Activated CD8-positive, alpha-beta memory T cell treated with anti-CD3 and anti-CD28 coated beads for 1 hour (primary cell): Measurements from ENCODE around the gene AZIN2.
"Not testable (repeated sequence)": the region's sequence is repeated elsewhere in the genome, so short reads cannot be mapped to it uniquely, and the experiment has no call there.

Experiments
- DNase-seq, 2 donors: peaks; one replicate each; pipeline ENCODE4 v3.0.0-alpha.2; 2020; ENCODE audit warnings: low read depth in 1 of 2; ENCODE audit errors: extremely low read depth in 1 of 2

The AZIN2 gene

GRCh38 chr1:33126411-33127000 lies 45.6 kb downstream of the AZIN2 start:
- no peak for DNase-seq

- peak; percentile 97 to 98 for DNase-seq
Measured at GRCh38 chr1:33127001-33127823, 46.3 kb downstream of the AZIN2 start.

GRCh38 chr1:33128781-33129180 lies 47.8 kb downstream of the AZIN2 start:
- no peak for DNase-seq

GRCh38 chr1:33130297-33130696 lies 49.3 kb downstream of the AZIN2 start:
- DNase-seq = no peak

- DNase-seq = no peak
Measured at GRCh38 chr1:33131191-33131590, 50.2 kb downstream of the AZIN2 start.

- no peak for DNase-seq
Measured at GRCh38 chr1:33132549-33132948, 51.6 kb downstream of the AZIN2 start.

GRCh38 chr1:33133478-33134105 lies 52.6 kb downstream of the AZIN2 start:
- DNase-seq = no peak

- DNase-seq = not testable (repeated sequence)
Measured at GRCh38 chr1:33136041-33136440, 55.1 kb downstream of the AZIN2 start.

GRCh38 chr1:33137800-33138199 lies 56.8 kb downstream of the AZIN2 start:
- DNase-seq = peak in 1 of 2 donors; percentile 11

- DNase-seq = no peak
Measured at GRCh38 chr1:33140153-33141149, 59.5 kb downstream of the AZIN2 start.

- DNase-seq = no peak
Measured at GRCh38 chr1:33141216-33141615, 60.3 kb downstream of the AZIN2 start.

GRCh38 chr1:33141781-33142180 lies 60.8 kb downstream of the AZIN2 start:
- no peak for DNase-seq

GRCh38 chr1:33142483-33143064 lies 61.6 kb downstream of the AZIN2 start:
- no peak for DNase-seq

- DNase-seq = no peak
Measured at GRCh38 chr1:33143176-33143575, 62.2 kb downstream of the AZIN2 start.

GRCh38 chr1:33143698-33144097 lies 62.7 kb downstream of the AZIN2 start:
- DNase-seq = no peak

GRCh38 chr1:33146003-33146402 lies 65.0 kb downstream of the AZIN2 start:
- DNase-seq = no peak

GRCh38 chr1:33147275-33147996 lies 66.5 kb downstream of the AZIN2 start:
- DNase-seq = no peak

GRCh38 chr1:33147997-33148314 lies 67.0 kb downstream of the AZIN2 start:
- no peak for DNase-seq

- DNase-seq = no peak
Measured at GRCh38 chr1:33148615-33149014, 67.7 kb downstream of the AZIN2 start.
